Memory B cell (primary cell): ENCODE data around the gene ZNF804A.
"Not testable (repeated sequence)": the region's sequence is repeated elsewhere in the genome, so short reads cannot be mapped to it uniquely, and the experiment has no call there.

Experiments
- ATAC-seq: fragments of 150-1000 bp; cut with Tn5 transposase; 2 replicates; pipeline ENCODE4 v1.10.0; 2021; ENCODE audit warnings: low read depth, mild to moderate bottlenecking, moderate library complexity
- DNase-seq, 2 donors: peaks; one replicate each; pipeline ENCODE4 v3.0.0; 2022; ENCODE audit warnings: low spot score in 2 of 2
- H3K27ac Mint-ChIP-seq: one replicate; pipeline ENCODE4 v1.8.0; 2022; ENCODE audit warnings: mild to moderate bottlenecking, moderate library complexity, mixed read lengths
- H3K27me3 Mint-ChIP-seq: one replicate; pipeline ENCODE4 v1.8.0; 2022; ENCODE audit warnings: mixed read lengths
- H3K36me3 Mint-ChIP-seq: one replicate; pipeline ENCODE4 v1.8.0; 2022; ENCODE audit warnings: mild to moderate bottlenecking, mixed read lengths
- H3K4me1 Mint-ChIP-seq: one replicate; pipeline ENCODE4 v1.8.0; 2022; ENCODE audit warnings: mixed read lengths
- H3K4me3 Mint-ChIP-seq: one replicate; pipeline ENCODE4 v1.8.0; 2022; ENCODE audit warnings: mild to moderate bottlenecking, moderate library complexity, mixed read lengths
- H3K9me3 Mint-ChIP-seq: one replicate; pipeline ENCODE4 v1.8.0; 2022; ENCODE audit warnings: mixed read lengths

The ZNF804A gene

DNA sequence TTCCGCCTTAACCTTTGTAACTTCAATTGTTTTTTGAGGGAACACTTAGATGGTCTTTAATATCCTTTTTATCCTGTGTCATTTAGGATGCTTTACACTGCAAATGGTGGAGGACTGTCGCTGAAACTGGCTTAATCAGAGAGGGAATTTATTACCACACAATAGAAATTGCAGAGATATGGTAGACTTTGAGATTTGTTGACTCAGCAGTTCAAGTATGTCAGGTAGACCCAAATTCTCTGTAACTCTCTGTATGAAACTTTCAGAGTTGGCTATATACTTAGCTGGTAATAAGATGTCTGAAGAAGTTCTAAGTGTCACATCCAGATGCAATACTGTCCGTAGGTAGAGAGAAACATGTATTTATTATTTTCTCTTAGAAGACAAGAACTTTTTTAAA lies 100.1 kb downstream of the ZNF804A start:
- no peak for ATAC-seq
- H3K27ac Mint-ChIP-seq = no peak overlapping the region

DNA sequence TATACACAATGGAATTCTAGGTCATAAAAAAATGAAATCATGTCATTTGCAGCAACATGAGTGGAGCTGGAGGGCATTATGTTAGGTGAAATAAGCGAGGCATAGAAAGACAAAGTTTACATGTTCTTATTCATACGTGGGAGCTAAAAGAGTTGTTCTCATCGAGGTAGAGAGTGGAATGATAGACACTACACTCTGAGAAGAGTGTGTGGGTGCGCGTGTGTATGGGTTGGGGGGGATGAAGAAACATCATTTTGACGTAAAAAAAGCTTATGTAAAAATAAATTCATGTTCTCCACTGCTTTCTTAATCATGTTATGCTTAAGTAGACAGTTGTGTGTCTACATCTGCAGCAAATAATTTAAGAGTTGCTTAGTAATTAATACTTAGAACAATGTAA lies 123.6 kb downstream of the ZNF804A start:
- ATAC-seq = no peak
- H3K4me1 Mint-ChIP-seq = no peaks in the 10 kb centered on the region
- peaks cover 10% of the 10 kb centered on the region for H3K36me3 Mint-ChIP-seq
- no peak for DNase-seq
- H3K27ac Mint-ChIP-seq = no peak overlapping the region
- H3K9me3 Mint-ChIP-seq = peaks cover 10% of the 10 kb centered on the region
- H3K4me3 Mint-ChIP-seq = no peak overlapping the region
- H3K27me3 Mint-ChIP-seq = no peaks in the 10 kb centered on the region

More for the DNA sequence above, 100.1 kb downstream of the ZNF804A start:
- H3K4me1 Mint-ChIP-seq = no peaks in the 10 kb centered on the region
- no peak overlapping the region for H3K4me3 Mint-ChIP-seq
- H3K27me3 Mint-ChIP-seq = no peaks in the 10 kb centered on the region
- no peaks in the 10 kb centered on the region for H3K9me3 Mint-ChIP-seq
- no peak for DNase-seq
- H3K36me3 Mint-ChIP-seq = no peaks in the 10 kb centered on the region

DNA sequence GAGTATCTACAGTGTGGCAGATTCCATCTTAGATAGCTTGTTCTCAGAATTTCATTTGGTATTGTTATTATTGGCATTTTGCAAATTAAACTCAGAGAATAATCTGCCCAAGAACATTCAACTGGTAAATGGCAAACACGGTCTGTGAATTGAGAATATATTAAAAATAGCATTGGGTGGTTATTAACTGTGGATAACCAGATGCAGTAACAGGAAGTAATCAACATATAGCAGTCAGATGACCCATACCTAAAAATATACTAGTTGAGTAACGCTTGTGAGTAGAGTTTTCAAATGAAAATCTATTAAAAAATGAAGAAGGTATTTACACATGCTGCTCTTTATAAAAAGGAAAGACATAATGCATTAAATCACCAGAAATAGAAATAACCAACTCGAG lies 129.5 kb downstream of the ZNF804A start:
- DNase-seq (no peak), ATAC-seq (no peak)
- peak overlapping the region; percentile 64 for H3K27ac Mint-ChIP-seq
- H3K4me1 Mint-ChIP-seq = peaks cover 2% of the 10 kb centered on the region
- H3K27me3 Mint-ChIP-seq = no peaks in the 10 kb centered on the region
- no peaks in the 10 kb centered on the region for H3K36me3 Mint-ChIP-seq
- H3K4me3 Mint-ChIP-seq = no peak overlapping the region
- H3K9me3 Mint-ChIP-seq = no peaks in the 10 kb centered on the region

DNA sequence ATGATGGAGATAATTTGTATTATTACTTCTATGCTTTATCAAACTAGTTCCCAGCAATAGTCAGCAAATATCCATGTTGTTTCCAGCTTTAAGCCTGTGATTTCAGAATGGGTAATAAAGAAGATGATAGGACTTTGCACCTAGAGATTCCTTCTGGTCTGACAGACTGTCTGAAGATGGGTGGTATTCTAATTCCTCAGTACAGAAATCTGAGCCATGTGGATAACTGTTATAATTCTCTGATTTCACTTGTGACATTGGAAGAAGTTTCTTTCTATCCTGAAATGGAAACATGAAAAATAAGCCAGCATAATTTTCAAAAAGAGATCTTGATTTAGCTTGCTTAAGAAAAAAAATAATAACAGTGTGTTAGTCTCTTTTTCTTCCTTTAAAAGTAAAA lies 130.1 kb downstream of the ZNF804A start:
- DNase-seq (no peak), ATAC-seq (no peak)
- H3K36me3 Mint-ChIP-seq = no peaks in the 10 kb centered on the region
- no peaks in the 10 kb centered on the region for H3K9me3 Mint-ChIP-seq
- peak overlapping the region; percentile 64 for H3K27ac Mint-ChIP-seq
- H3K4me3 Mint-ChIP-seq = no peak overlapping the region
- peaks cover 2% of the 10 kb centered on the region for H3K4me1 Mint-ChIP-seq
- H3K27me3 Mint-ChIP-seq = no peaks in the 10 kb centered on the region

DNA sequence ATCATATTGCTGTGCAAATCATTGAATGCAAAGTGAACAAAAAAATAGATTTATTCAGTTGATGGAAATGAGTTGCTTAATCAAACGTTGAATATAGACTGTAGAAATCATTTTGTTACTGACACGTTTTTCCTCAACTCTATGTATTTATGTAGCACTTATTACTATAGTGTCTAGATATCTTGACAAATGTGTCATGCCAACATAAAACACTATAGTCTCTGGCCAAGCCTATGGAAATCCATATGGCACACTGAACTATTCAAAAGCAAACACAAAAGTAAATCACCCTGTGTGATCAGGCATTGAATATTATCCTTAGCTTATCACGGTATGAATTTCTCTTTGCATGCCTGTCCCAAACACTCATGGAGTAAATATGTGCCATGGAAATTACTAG lies 131.3 kb downstream of the ZNF804A start:
- H3K36me3 Mint-ChIP-seq = no peaks in the 10 kb centered on the region
- no peak overlapping the region for H3K4me3 Mint-ChIP-seq

DNA sequence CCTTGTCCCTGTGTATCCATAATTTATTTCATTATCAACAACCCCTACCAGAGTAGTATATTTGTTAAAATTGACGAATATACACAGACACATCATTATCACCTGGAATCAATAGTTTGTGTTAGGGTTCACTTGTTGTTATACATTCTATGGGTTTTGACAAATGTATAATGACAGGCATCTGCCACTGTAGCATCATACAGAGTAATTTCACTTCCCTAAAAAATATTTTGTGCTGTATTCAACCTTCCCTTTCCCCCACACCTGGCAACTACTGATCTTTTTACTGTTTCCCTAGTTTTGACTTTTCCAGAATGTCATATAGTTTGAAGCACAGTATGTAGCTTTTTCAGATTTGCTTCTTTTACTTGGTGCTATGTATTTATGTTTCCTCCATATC lies 132.0 kb downstream of the ZNF804A start:
- no peaks in the 10 kb centered on the region for H3K36me3 Mint-ChIP-seq
- ATAC-seq = peak; percentile 91

More for the DNA sequence above, 131.3 kb downstream of the ZNF804A start:
- Mint-ChIP-seq H3K9me3 (no peaks in the 10 kb centered on the region), H3K27ac (no peak overlapping the region), H3K4me1 (peaks cover 2% of the 10 kb centered on the region), H3K27me3 (no peaks in the 10 kb centered on the region)
- ATAC-seq = no peak
- no peak for DNase-seq

DNA sequence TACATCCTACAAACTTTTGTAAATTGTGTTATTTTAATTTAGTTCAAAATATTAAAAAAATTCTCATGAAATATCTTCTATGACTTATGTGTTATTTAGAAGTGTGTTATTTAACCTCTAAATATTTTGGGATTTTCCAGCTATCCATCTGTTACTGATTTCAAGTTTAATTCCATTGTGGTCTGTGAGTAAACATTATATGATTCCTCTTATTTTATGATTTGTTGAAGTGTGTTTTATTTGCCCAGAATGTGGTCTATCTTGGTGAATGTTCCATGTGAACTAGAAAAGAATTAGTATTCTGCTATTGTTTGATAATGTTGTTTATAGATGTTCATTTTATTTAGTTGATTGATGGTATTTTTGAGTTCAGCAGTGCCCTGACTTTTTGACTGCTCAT lies 136.0 kb downstream of the ZNF804A start:
- Mint-ChIP-seq H3K4me1 (no peaks in the 10 kb centered on the region), H3K4me3 (no peak overlapping the region), H3K9me3 (peaks cover 2% of the 10 kb centered on the region), H3K27me3 (no peaks in the 10 kb centered on the region), H3K36me3 (no peaks in the 10 kb centered on the region), H3K27ac (no peak overlapping the region)
- ATAC-seq = no peak
- DNase-seq = no peak

More for the DNA sequence above, 132.0 kb downstream of the ZNF804A start:
- peaks cover 2% of the 10 kb centered on the region for H3K4me1 Mint-ChIP-seq
- peaks cover 2% of the 10 kb centered on the region for H3K9me3 Mint-ChIP-seq
- H3K4me3 Mint-ChIP-seq = no peak overlapping the region
- no peak for DNase-seq
- no peak overlapping the region for H3K27ac Mint-ChIP-seq
- H3K27me3 Mint-ChIP-seq = no peaks in the 10 kb centered on the region

DNA sequence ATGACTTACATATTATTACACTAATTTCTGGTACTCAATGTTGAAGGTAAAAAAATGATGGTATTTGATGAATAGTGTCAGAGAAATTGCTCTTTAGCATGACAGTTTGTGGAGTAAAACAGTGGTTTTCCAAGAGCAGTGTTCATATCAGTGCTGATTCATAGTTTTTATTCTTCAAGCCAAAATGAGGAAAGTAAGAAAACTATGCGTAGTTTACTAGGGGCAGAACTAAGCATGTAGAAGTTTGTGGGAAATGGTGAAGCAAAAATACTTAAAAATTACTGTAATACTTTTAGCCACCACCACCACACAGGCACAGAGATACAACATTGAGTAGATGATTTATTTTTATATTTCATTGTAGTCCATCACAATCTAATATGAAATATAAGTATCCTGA lies 137.3 kb downstream of the ZNF804A start:
- no peak overlapping the region for H3K4me3 Mint-ChIP-seq

DNA sequence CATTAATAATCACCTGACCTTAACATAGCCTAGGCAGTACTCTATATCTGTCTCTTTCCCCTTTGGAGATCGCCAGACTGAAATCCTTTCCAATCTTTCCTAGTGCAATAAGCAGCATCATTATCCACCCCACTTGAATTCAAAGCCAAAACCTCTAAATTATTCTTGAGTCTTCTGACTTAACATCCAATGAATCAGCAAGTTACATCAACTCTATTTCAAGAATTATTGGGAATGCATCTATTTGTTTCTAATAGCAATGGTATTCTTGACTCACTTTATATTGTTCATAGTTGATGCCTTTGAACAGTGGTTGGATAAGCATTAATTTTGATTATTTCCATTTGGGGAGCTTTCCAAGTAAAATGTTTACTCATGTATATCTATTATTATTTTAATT lies 144.8 kb downstream of the ZNF804A start:
- DNase-seq (no peak), ATAC-seq (no peak)
- Mint-ChIP-seq H3K9me3 (peaks cover 1% of the 10 kb centered on the region), H3K27me3 (no peaks in the 10 kb centered on the region), H3K36me3 (peaks cover 2% of the 10 kb centered on the region), H3K4me1 (no peaks in the 10 kb centered on the region), H3K4me3 (no peak overlapping the region), H3K27ac (no peak overlapping the region)

More for the DNA sequence above, 137.3 kb downstream of the ZNF804A start:
- Mint-ChIP-seq H3K27me3 (no peaks in the 10 kb centered on the region), H3K4me1 (no peaks in the 10 kb centered on the region), H3K9me3 (peaks cover 3% of the 10 kb centered on the region), H3K27ac (no peak overlapping the region), H3K36me3 (peaks cover 2% of the 10 kb centered on the region)
- DNase-seq (no peak), ATAC-seq (no peak)

DNA sequence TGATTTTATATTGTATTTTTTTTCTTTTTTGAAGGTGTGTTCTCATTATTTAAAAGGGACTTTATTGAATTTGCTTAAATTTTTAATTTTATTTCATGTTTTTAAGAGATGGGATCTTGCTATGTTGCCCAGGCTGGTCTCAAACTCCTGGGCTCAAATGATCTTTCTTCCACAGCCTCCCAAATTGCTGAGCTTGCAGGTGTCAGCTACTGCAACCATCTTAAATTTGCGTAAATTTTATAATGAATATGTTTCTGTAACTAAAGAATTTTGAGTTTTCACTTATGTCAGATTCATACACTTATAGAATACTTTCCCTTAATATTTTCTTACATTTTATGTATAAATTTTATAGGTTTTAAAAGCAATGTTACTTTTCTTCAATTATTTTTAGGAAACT lies 157.8 kb downstream of the ZNF804A start:
- H3K4me1 Mint-ChIP-seq = peaks cover 5% of the 10 kb centered on the region

DNA sequence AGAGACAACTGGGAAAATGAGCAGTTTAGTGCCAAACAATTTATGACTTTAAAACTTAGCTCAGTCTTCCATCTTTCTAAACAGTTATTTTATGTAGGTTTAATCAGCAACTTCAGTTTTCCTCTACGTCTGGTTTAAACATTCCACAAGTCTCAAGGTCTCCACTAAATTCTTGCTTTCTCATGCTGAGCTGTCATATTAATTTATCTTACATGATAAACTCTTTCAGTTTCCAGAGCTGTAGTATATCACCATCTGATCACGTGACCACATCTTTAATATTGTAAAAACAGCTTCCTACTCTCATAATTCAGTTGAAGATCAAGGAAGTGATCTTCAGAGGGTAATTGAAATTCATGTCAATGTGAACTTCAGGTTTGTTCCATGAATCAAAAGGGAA lies 158.6 kb downstream of the ZNF804A start:
- no peak for ATAC-seq
- H3K9me3 Mint-ChIP-seq = no peaks in the 10 kb centered on the region
- no peak for DNase-seq
- no peak overlapping the region for H3K4me3 Mint-ChIP-seq
- H3K27ac Mint-ChIP-seq = no peak overlapping the region
- no peaks in the 10 kb centered on the region for H3K27me3 Mint-ChIP-seq
- peaks cover 5% of the 10 kb centered on the region for H3K4me1 Mint-ChIP-seq
- no peaks in the 10 kb centered on the region for H3K36me3 Mint-ChIP-seq

More for the DNA sequence above, 157.8 kb downstream of the ZNF804A start:
- no peaks in the 10 kb centered on the region for H3K36me3 Mint-ChIP-seq
- H3K4me3 Mint-ChIP-seq = no peak overlapping the region
- ATAC-seq (no peak), DNase-seq (no peak)
- H3K27me3 Mint-ChIP-seq = no peaks in the 10 kb centered on the region
- H3K9me3 Mint-ChIP-seq = peaks cover 3% of the 10 kb centered on the region
- no peak overlapping the region for H3K27ac Mint-ChIP-seq

DNA sequence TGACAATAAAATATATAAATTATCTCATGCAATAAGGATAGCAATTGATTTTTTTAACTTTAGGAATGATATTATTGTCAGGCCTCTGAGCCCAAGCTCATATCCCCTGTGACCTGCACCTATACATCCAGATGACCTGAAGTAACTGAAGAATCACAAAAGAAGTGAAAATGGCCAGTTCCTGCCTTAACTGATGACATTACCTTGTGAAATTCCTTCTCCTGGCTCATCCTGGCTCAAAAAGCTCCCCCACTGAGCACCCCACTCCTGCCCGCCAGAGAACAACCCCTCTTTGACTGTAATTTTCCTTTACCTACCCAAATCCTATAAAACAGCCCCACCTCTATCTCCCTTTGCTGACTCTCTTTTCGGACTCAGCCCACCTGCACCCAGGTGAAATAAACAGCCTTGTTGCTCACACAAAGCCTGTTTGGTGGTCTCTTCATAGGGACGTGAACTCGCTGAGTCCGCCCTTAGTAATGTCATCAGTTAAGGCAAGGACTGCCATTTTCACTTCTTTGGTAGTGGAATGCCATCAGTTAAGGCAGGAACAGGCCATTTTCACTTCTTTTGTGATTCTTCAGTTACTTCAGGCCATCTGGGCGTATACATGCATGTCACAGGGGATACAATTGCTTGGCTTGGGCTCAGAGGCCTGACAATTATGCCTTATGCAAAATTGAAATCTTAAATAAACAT lies 161.4 kb downstream of the ZNF804A start:
- DNase-seq, H3K27ac Mint-ChIP-seq, H3K27me3 Mint-ChIP-seq, ATAC-seq, H3K4me3 Mint-ChIP-seq, H3K4me1 Mint-ChIP-seq, H3K9me3 Mint-ChIP-seq, H3K36me3 Mint-ChIP-seq: not testable (repeated sequence)

DNA sequence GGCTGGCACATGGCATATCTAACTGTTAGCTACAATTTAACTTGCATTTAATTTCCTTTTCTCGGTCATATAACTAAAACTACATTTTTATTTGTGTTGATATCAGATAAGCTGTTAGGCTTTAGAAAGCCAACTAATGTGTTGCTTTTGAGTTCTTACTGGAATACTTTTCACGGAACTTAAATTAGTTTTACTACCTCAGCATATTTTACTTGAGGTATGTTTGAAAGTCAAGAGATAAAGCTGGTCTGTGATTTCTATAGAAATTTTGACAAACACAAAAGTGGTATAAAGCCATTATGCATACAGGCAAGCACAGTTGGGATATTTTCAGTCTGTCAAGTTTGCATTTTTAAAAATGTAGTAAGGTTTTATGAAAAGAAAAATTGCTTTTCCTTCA lies 162.6 kb downstream of the ZNF804A start:
- Mint-ChIP-seq H3K36me3 (no peaks in the 10 kb centered on the region), H3K4me3 (no peak overlapping the region), H3K27ac (no peak overlapping the region), H3K4me1 (peaks cover 7% of the 10 kb centered on the region), H3K27me3 (no peaks in the 10 kb centered on the region), H3K9me3 (no peaks in the 10 kb centered on the region)
- DNase-seq (no peak), ATAC-seq (no peak)

DNA sequence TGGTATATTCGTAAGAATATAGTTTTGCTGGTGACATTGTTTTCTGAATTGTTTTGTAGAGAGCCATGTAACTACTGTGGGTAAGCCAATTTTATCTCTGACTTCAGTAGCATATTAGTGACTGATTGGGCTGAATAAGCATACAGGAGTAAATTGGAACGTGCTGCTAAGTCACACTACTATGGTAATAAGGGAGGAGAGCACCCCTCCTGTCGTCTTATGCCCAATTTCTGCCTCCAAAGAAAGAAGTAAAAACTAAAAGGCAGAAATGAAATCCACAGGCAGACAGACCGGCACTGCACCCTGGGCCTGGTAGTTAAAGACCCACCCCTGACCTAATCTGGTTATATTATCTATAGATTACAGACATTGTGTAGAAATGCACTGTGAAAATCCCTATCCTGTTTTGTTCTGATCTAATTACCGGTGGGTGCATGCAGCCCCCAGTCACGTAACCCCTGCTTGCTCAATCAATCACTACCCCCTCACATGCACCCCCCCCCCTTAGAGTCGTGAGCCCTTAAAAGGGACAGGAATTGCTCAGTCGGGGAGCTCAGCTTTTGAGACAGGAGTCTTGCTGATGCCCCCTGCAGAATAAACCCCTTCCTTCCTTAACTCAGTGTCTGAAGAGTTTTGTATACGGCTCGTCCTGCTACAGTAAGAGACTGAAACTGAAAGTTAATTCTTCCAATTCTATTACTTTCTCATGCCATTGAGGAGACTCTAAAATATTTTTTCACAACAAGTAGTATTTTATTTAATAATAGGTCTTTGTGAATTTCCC lies 167.0 kb downstream of the ZNF804A start:
- H3K9me3 Mint-ChIP-seq = no peaks in the 10 kb centered on the region
- H3K27ac Mint-ChIP-seq = peak overlapping the region; percentile 39
- H3K4me1 Mint-ChIP-seq = peaks cover 2% of the 10 kb centered on the region
- ATAC-seq (peak; percentile 51), DNase-seq (no peak)
- H3K27me3 Mint-ChIP-seq = no peaks in the 10 kb centered on the region
- peak overlapping the region; percentile 75 for H3K4me3 Mint-ChIP-seq
- no peaks in the 10 kb centered on the region for H3K36me3 Mint-ChIP-seq
